Measurements from ENCODE around the gene LMCD1.

The LMCD1 gene

GRCh38 chr3:8595695-8596115 lies 94.1 kb downstream of the LMCD1 start:
- Histone ChIP-seq H3K36me3 (ENCODE audit: insufficient read depth, low read length) (no peaks in the 10 kb centered on the region; the same call in 1 of the 2 replicates), H3K4me2 (ENCODE audit: low read length) (no peak overlapping the region), H3K4me3 (ENCODE audit: low read depth, low read length, poor library complexity, severe bottlenecking) (no peak overlapping the region), H3K27ac (ENCODE audit: low read depth, low read length, poor library complexity, severe bottlenecking) (no peak overlapping the region), H3K27me3 (ENCODE audit: insufficient read depth, low read length) (no peaks in the 10 kb centered on the region), H2AFZ (ENCODE audit: low read length) (no peak overlapping the region), H3K9me3 (ENCODE audit: low read length) (no peaks in the 10 kb centered on the region), H4K20me1 (ENCODE audit: insufficient read depth, low read length) (no peaks in the 10 kb centered on the region), H3K79me2 (ENCODE audit: insufficient read depth, low read length) (no peaks in the 10 kb centered on the region), H3K9me2 (ENCODE audit: low read depth, low read length) (no peaks in the 10 kb centered on the region), H3K4me1 (ENCODE audit: insufficient read depth, low read length, severe bottlenecking) (no peaks in the 10 kb centered on the region), H3K9ac (ENCODE audit: low read length) (no peak overlapping the region), H3F3A (ENCODE audit: insufficient read depth, low read length) (no peaks in the 10 kb centered on the region)
- TF ChIP-seq, protein P1, sequence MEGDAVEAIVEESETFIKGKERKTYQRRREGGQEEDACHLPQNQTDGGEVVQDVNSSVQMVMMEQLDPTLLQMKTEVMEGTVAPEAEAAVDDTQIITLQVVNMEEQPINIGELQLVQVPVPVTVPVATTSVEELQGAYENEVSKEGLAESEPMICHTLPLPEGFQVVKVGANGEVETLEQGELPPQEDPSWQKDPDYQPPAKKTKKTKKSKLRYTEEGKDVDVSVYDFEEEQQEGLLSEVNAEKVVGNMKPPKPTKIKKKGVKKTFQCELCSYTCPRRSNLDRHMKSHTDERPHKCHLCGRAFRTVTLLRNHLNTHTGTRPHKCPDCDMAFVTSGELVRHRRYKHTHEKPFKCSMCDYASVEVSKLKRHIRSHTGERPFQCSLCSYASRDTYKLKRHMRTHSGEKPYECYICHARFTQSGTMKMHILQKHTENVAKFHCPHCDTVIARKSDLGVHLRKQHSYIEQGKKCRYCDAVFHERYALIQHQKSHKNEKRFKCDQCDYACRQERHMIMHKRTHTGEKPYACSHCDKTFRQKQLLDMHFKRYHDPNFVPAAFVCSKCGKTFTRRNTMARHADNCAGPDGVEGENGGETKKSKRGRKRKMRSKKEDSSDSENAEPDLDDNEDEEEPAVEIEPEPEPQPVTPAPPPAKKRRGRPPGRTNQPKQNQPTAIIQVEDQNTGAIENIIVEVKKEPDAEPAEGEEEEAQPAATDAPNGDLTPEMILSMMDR (IDR thresholded peaks at IDR 0.05; ENCODE audit: low read length): no peak
- TF ChIP-seq EZH2 (IDR thresholded peaks at IDR 0.05; ENCODE audit: borderline replicate concordance, low read length): no peak

DNA sequence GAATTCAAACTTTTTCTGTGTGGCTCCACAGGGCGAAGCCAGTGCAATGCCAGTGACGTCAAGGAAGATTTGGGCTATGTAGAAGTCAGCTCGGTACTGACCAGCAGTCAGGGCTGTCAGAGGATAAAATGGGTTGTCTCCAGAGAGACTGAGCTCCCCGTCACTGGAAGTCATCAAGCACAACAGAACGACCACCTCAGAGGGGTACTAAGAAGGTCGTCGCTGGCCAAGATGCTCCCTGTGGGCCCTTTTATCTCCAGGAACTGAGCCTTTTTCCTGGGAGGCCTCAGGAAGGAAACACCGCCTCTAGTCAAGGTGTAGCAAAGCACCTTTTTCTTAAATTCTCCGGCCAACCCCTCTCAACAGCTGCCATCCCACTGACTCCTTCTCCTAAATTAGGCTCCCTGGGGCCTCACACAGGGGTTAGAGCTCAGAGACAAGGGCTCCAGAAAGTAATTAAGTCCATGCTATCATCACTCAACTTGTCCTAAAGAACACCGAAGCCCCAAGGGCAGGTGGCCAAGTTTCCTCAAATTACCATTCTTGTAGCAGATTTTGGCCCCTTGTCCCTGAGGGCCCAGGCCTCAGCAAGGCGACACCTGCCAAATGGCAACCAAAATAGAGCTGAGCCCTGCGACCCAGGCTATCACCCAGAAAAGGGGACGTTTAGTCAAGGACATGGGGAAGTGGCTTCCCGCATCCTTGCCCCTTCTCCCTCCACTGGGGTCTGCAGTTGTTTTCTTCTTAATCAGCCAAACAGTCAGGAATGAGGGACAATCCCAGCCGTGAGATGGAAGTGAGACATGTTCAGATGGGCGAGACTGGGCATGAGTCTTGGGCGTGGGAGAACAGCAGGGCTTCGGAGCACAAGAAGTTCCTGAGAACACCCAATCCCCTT lies 94.9 kb downstream of the LMCD1 start:
- H3F3A ChIP-seq (ENCODE audit: insufficient read depth, low read length): no peaks in the 10 kb centered on the region
- no peak overlapping the region for H2AFZ ChIP-seq (ENCODE audit: low read length)
- H3K4me2 ChIP-seq (ENCODE audit: low read length): no peak overlapping the region
- H3K9ac ChIP-seq (ENCODE audit: low read length): no peak overlapping the region
- no peak overlapping the region for H3K27ac ChIP-seq (ENCODE audit: low read depth, low read length, poor library complexity, severe bottlenecking)
- no peaks in the 10 kb centered on the region for H3K9me2 ChIP-seq (ENCODE audit: low read depth, low read length)
- H4K20me1 ChIP-seq (ENCODE audit: insufficient read depth, low read length): no peaks in the 10 kb centered on the region
- H3K27me3 ChIP-seq (ENCODE audit: insufficient read depth, low read length): no peaks in the 10 kb centered on the region
- no peak overlapping the region for H3K4me3 ChIP-seq (ENCODE audit: low read depth, low read length, poor library complexity, severe bottlenecking)
- no peaks in the 10 kb centered on the region; the same call in 1 of the 2 replicates for H3K36me3 ChIP-seq (ENCODE audit: insufficient read depth, low read length)
- H3K4me1 ChIP-seq (ENCODE audit: insufficient read depth, low read length, severe bottlenecking): no peaks in the 10 kb centered on the region
- no peak for TF ChIP-seq EZH2 (IDR thresholded peaks at IDR 0.05; ENCODE audit: borderline replicate concordance, low read length)
- TF ChIP-seq, protein P1 (IDR thresholded peaks at IDR 0.05; ENCODE audit: low read length): no peak
- no peaks in the 10 kb centered on the region for H3K79me2 ChIP-seq (ENCODE audit: insufficient read depth, low read length)
- no peaks in the 10 kb centered on the region for H3K9me3 ChIP-seq (ENCODE audit: low read length)

GRCh38 chr3:8597219-8597853 lies 95.7 kb downstream of the LMCD1 start:
- TF ChIP-seq, protein P1 (IDR thresholded peaks at IDR 0.05; ENCODE audit: low read length): no peak
- TF ChIP-seq EZH2 (IDR thresholded peaks at IDR 0.05; ENCODE audit: borderline replicate concordance, low read length): no peak

More at GRCh38 chr3:8597219-8597853, 95.7 kb downstream of the LMCD1 start:
- Histone ChIP-seq H3K79me2 (ENCODE audit: insufficient read depth, low read length) (no peaks in the 10 kb centered on the region), H3F3A (ENCODE audit: insufficient read depth, low read length) (no peaks in the 10 kb centered on the region), H3K9me3 (ENCODE audit: low read length) (no peaks in the 10 kb centered on the region), H3K4me2 (ENCODE audit: low read length) (no peak overlapping the region), H3K9me2 (ENCODE audit: low read depth, low read length) (no peaks in the 10 kb centered on the region), H3K27ac (ENCODE audit: low read depth, low read length, poor library complexity, severe bottlenecking) (no peak overlapping the region), H3K36me3 (ENCODE audit: insufficient read depth, low read length) (no peaks in the 10 kb centered on the region; the same call in 1 of the 2 replicates), H4K20me1 (ENCODE audit: insufficient read depth, low read length) (no peaks in the 10 kb centered on the region), H2AFZ (ENCODE audit: low read length) (no peak overlapping the region), H3K4me3 (ENCODE audit: low read depth, low read length, poor library complexity, severe bottlenecking) (no peak overlapping the region), H3K27me3 (ENCODE audit: insufficient read depth, low read length) (no peaks in the 10 kb centered on the region), H3K9ac (ENCODE audit: low read length) (no peak overlapping the region), H3K4me1 (ENCODE audit: insufficient read depth, low read length, severe bottlenecking) (no peaks in the 10 kb centered on the region)
